NCI-H526 (cell line): ENCODE measurements around the gene ZNF85.
"Not testable (repeated sequence)": the region's sequence is repeated elsewhere in the genome, so short reads cannot be mapped to it uniquely, and the experiment has no call there.

ENCODE experiments used
- DNase-seq, 2 experiments: peaks; one replicate each; lab custom pipeline; 2025; lab: John Stamatoyannopoulos, UW

Gene ZNF85

GRCh38 chr19:20923077-20923871, at the start of gene ZNF85:
Gene ZNF85 (plus strand): TSS chr19:20923251. CDS start chr19:20923401, 150 bp downstream.
- DNase-seq: peak; percentile 71 to 81

GRCh38 chr19:20879501-20879900, 43.5 kb upstream of the ZNF85 start:
- DNase-seq: no peak

- DNase-seq: no peak
Measured at GRCh38 chr19:20912973-20913372, 10.1 kb upstream of the ZNF85 start.

- DNase-seq: no peak
Measured at GRCh38 chr19:20925481-20925880, 2.4 kb downstream of the ZNF85 start.

- DNase-seq: no peak
Measured at GRCh38 chr19:20926796-20927195, 3.7 kb downstream of the ZNF85 start.

- DNase-seq: no peak
Measured at GRCh38 chr19:20928371-20928770, 5.3 kb downstream of the ZNF85 start.

- DNase-seq: not testable (repeated sequence)
Measured at GRCh38 chr19:20936322-20936947, 13.4 kb downstream of the ZNF85 start.

GRCh38 chr19:20952561-20953095, 29.6 kb downstream of the ZNF85 start:
- not testable (repeated sequence) for DNase-seq

- peak in 1 of 2 experiments; percentile 19 for DNase-seq
Measured at GRCh38 chr19:20964798-20965197, 41.7 kb downstream of the ZNF85 start.

- DNase-seq: no peak
Measured at GRCh38 chr19:20968092-20968491, 45.0 kb downstream of the ZNF85 start.

- DNase-seq: no peak
Measured at GRCh38 chr19:20969498-20969897, 46.4 kb downstream of the ZNF85 start.

GRCh38 chr19:20969898-20970297, 46.8 kb downstream of the ZNF85 start:
- no peak for DNase-seq

- not testable (repeated sequence) for DNase-seq
Measured at GRCh38 chr19:20992788-20993187, 69.7 kb downstream of the ZNF85 start.

- DNase-seq: peak; percentile 89 to 90
Measured at GRCh38 chr19:20999731-21000352, 76.8 kb downstream of the ZNF85 start.
